Nephron progenitor cell (in vitro differentiated cells): Measurements from ENCODE around the gene STK39.

Experiments used
- DNase-seq: peaks from one replicate; pipeline ENCODE4 v3.0.0; 2021
- H3K27ac Mint-ChIP-seq: 2 replicates; pipeline ENCODE4 v1.8.0; 2021; ENCODE audit warnings: mild to moderate bottlenecking, moderate library complexity, mixed read lengths
- H3K27me3 Mint-ChIP-seq: 2 replicates; pipeline ENCODE4 v1.8.0; 2021; ENCODE audit warnings: mild to moderate bottlenecking, low read depth, mixed read lengths; ENCODE audit not compliant: poor library complexity
- H3K36me3 Mint-ChIP-seq: 2 replicates; pipeline ENCODE4 v1.8.0; 2021; ENCODE audit warnings: low read depth, mixed read lengths
- H3K4me1 Mint-ChIP-seq: 2 replicates; pipeline ENCODE4 v1.8.0; 2021; ENCODE audit warnings: mixed read lengths
- H3K4me3 Mint-ChIP-seq: 2 replicates; pipeline ENCODE4 v1.8.0; 2021; ENCODE audit warnings: mild to moderate bottlenecking, moderate library complexity, mixed read lengths
- H3K9me3 Mint-ChIP-seq: 2 replicates; pipeline ENCODE4 v1.8.0; 2021; ENCODE audit warnings: mild to moderate bottlenecking, moderate library complexity, mixed read lengths
- TF ChIP-seq, protein P1 (sequence below): fragments of 200-600 bp; sonication (generic); IDR thresholded peaks from 2 replicates; pipeline ENCODE4 v1.5.0; 2021; ENCODE audit warnings: antibody characterized with exemption

STK39 gene

DNA sequence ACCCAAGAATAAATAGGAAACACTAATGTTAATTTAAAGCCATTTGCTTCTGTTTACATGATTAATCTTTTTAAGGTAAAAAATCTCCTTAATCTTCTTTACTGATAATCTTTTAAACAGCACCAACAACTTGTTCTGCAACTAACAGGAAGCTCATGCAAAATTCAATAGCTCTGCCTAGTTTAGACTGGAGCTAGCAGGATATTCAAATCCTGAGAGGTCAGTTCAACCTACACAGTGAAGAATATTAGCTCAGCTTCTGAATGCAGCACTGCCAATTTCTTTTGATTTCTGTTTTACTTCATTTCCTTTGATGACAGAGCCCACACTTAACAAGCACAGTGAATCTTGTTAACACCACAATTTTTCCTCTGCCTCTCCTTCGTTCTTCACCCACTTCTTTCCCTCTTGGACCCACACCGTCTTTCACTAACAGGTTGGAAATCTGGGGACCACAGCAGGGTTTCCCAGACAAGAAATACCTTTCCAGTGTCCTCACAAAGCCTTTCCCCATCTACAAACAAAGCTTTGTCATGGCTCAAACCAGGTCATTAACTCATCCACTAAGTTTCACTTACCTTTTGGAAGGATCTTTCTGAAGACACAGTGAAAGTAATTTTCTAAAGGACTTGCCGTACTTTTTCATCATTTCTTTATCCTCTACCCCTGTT is 109.8 kb downstream of the STK39 start:
- peaks cover 48% of the 10 kb centered on the region for H3K36me3 Mint-ChIP-seq
- DNase-seq: no peak
- no peak overlapping the region for H3K4me3 Mint-ChIP-seq
- TF ChIP-seq, protein P1, sequence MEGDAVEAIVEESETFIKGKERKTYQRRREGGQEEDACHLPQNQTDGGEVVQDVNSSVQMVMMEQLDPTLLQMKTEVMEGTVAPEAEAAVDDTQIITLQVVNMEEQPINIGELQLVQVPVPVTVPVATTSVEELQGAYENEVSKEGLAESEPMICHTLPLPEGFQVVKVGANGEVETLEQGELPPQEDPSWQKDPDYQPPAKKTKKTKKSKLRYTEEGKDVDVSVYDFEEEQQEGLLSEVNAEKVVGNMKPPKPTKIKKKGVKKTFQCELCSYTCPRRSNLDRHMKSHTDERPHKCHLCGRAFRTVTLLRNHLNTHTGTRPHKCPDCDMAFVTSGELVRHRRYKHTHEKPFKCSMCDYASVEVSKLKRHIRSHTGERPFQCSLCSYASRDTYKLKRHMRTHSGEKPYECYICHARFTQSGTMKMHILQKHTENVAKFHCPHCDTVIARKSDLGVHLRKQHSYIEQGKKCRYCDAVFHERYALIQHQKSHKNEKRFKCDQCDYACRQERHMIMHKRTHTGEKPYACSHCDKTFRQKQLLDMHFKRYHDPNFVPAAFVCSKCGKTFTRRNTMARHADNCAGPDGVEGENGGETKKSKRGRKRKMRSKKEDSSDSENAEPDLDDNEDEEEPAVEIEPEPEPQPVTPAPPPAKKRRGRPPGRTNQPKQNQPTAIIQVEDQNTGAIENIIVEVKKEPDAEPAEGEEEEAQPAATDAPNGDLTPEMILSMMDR: no peak
- H3K9me3 Mint-ChIP-seq: no peaks in the 10 kb centered on the region
- peaks cover 15% of the 10 kb centered on the region for H3K4me1 Mint-ChIP-seq
- peak overlapping the region; percentile 87 for H3K27ac Mint-ChIP-seq
- no peaks in the 10 kb centered on the region for H3K27me3 Mint-ChIP-seq

DNA sequence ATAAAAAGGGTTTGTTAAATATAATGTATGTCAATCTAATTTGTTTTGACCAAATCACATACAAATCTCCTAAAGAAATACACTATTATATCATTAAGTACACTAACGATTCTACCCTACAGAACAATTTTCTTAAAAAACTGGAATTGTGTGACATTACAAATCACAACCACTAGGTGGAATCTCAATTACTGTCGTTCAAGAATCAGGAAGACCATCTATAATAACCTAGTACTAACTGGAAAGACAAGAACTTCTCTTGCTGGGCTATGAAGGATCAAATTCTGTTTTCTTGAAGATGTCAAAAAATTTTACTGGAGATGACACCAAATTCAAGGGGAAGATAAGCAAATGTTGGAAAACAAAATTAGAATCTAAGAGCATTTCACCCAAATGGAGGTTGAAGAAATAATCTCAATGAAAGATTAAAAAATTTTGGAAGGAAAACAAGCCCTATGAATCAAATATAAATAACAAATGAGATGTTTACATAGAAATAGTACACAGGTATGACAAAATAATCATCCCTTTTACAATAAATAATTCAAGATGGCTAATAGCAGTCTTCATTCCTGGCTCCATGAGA is 110.9 kb downstream of the STK39 start:
- peaks cover 15% of the 10 kb centered on the region for H3K4me1 Mint-ChIP-seq
- no peak overlapping the region for H3K27ac Mint-ChIP-seq
- no peaks in the 10 kb centered on the region for H3K27me3 Mint-ChIP-seq
- DNase-seq: no peak
- TF ChIP-seq, protein P1: peak; percentile 50
- H3K36me3 Mint-ChIP-seq: peaks cover 54% of the 10 kb centered on the region
- no peak overlapping the region for H3K4me3 Mint-ChIP-seq
- H3K9me3 Mint-ChIP-seq: no peaks in the 10 kb centered on the region

DNA sequence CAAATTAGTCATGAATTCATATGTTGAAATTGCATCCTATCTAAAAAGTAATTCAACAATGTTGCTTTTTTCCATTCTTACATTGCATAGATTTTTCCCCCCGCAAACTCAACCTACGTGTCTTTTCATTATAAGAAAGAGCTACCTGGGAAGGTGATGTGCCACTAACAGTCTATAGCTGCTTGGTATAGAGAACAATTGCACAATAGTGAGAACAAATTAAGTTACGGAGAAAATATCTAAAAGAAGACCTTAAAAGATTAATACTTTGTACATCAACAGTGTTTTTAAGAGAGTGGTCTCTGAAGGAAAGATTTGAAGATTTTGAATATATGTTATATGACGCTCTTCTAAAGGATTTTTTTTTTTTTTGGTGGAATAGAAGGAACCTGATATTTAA is 111.8 kb downstream of the STK39 start:
- Mint-ChIP-seq H3K27me3 (no peaks in the 10 kb centered on the region), H3K4me3 (no peak overlapping the region), H3K36me3 (peaks cover 54% of the 10 kb centered on the region), H3K4me1 (peaks cover 16% of the 10 kb centered on the region), H3K27ac (no peak overlapping the region), H3K9me3 (no peaks in the 10 kb centered on the region)
- DNase-seq: no peak
- TF ChIP-seq, protein P1: no peak

DNA sequence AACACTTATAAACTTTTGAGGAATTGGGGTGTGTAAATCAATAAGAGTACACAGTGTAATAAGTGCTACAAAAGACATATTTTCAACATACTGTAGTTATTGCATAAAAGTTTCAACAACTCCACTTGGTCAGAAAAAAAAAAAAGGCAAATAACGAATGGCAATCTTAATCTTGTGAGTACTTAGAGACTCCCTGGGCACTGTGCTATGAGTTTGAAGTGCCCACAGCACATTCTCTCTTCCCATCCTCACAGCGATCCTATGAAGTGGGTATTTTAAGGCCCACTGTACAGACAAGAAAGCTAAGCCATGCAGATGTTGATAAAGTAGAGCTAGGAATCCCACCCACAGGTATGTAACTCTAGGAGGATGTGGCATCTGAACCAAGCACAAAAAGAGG is 112.3 kb downstream of the STK39 start:
- no peak overlapping the region for H3K27ac Mint-ChIP-seq
- no peak overlapping the region for H3K4me3 Mint-ChIP-seq
- peaks cover 54% of the 10 kb centered on the region for H3K36me3 Mint-ChIP-seq
- TF ChIP-seq, protein P1: no peak
- H3K27me3 Mint-ChIP-seq: no peaks in the 10 kb centered on the region
- peaks cover 19% of the 10 kb centered on the region for H3K4me1 Mint-ChIP-seq
- no peaks in the 10 kb centered on the region for H3K9me3 Mint-ChIP-seq
- no peak for DNase-seq

DNA sequence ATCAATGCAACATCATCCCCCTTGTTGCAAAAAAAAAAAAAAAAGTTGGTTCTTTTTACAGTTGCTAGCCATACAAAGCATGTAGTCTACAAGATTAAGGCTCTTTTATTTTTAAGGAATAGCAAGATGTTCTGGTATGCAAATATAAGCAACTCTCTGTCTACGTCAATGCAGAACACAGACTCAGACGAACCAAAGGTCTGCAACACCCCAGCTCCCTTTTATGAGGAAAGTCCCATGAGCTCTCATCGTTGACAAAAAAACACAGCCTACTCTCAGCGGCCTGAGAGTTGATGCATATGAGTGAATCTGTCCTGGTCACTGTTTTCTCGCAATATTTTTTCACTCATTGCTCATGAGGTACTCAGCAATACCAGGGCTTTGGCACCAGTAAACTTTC is 112.9 kb downstream of the STK39 start:
- H3K9me3 Mint-ChIP-seq: no peaks in the 10 kb centered on the region
- no peak overlapping the region for H3K4me3 Mint-ChIP-seq
- TF ChIP-seq, protein P1: no peak
- peaks cover 48% of the 10 kb centered on the region for H3K36me3 Mint-ChIP-seq
- DNase-seq: no peak
- H3K27me3 Mint-ChIP-seq: no peaks in the 10 kb centered on the region
- no peak overlapping the region for H3K27ac Mint-ChIP-seq
- peaks cover 19% of the 10 kb centered on the region for H3K4me1 Mint-ChIP-seq

DNA sequence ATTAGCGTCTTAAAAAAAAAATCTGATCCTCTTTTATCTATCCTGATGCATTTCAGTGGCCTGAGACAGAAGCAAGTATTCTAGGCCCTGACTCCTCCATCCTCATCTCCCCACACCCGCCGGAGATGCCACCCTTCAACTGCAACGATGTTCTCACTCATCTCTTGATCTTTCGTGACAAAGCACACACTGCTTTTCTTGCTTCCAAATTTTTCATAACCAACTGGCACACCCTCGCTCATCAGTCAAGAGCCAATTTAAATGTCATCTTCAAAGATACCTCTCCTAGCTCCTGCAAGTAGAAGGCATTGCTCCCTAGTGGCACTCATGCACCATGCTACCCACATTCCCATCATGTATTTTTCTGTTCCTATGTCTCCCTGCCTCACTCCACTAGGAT is 115.0 kb downstream of the STK39 start:
- DNase-seq: no peak
- Mint-ChIP-seq H3K36me3 (peaks cover 37% of the 10 kb centered on the region), H3K27me3 (no peaks in the 10 kb centered on the region), H3K4me3 (no peak overlapping the region), H3K27ac (no peak overlapping the region), H3K4me1 (peaks cover 16% of the 10 kb centered on the region), H3K9me3 (no peaks in the 10 kb centered on the region)
- TF ChIP-seq, protein P1: no peak
